OCI-LY3 (cell line): ENCODE measurements around the gene MUC4.

Experiments used
- H2AFZ ChIP-seq: fragments of 200-600, 300-600 bp; shearing (Covaris generic); 2 replicates; pipeline ENCODE4 v1.6.0; 2014; ENCODE audit warnings: antibody characterized with exemption, low read depth, low read length
- H3K27ac ChIP-seq: fragments of 200-600, 300-600 bp; sonication (generic); 2 replicates; pipeline ENCODE4 v1.5.1; 2014; ENCODE audit warnings: mild to moderate bottlenecking, low read length, moderate library complexity, mixed read lengths
- H3K27me3 ChIP-seq: fragments of 200-600, 300-600 bp; sonication (generic); 2 replicates; pipeline ENCODE4 v1.6.1; 2014; ENCODE audit warnings: low read depth, low read length, mixed read lengths
- H3K36me3 ChIP-seq: fragments of 200-600, 300-600 bp; sonication (generic); replicated peaks from 2 replicates; pipeline ENCODE3; 2014; ENCODE audit warnings: low read depth, low read length, mixed read lengths
- H3K4me1 ChIP-seq: fragments of 300-600, 200-600 bp; sonication (generic); 2 replicates; pipeline ENCODE4 v1.6.1; 2014; ENCODE audit warnings: low read length, mixed read lengths
- H3K4me2 ChIP-seq: fragments of 200-600, 300-600 bp; sonication (generic); 2 replicates; pipeline ENCODE4 v1.6.1; 2014; ENCODE audit warnings: low read length, mixed read lengths
- H3K4me3 ChIP-seq: fragments of 300-600, 200-600 bp; sonication (generic); 2 replicates; pipeline ENCODE4 v1.5.1; 2014; ENCODE audit warnings: antibody characterized with exemption, mild to moderate bottlenecking, low read length, moderate library complexity
- H3K79me2 ChIP-seq: fragments of 300-600, 200-600 bp; shearing (Covaris generic); 2 replicates; pipeline ENCODE4 v1.6.1; 2014; ENCODE audit warnings: mild to moderate bottlenecking, low read length, mixed read lengths
- H3K9ac ChIP-seq: fragments of 300-600, 200-600 bp; shearing (Covaris generic); 2 replicates; pipeline ENCODE4 v1.6.0; 2014; ENCODE audit warnings: mild to moderate bottlenecking, low read length, moderate library complexity
- H3K9me3 ChIP-seq: fragments of 200-600, 300-600 bp; shearing (Covaris generic); 2 replicates; pipeline ENCODE4 v1.6.1; 2014; ENCODE audit warnings: low read length, mixed read lengths; ENCODE audit not compliant: insufficient read depth
- H4K20me1 ChIP-seq: fragments of 200-600, 300-600 bp; sonication (generic); 2 replicates; pipeline ENCODE4 v1.6.1; 2016; ENCODE audit warnings: low read length, mixed read lengths; ENCODE audit not compliant: insufficient read depth
- CTCF ChIP-seq: fragments of 200-600, 300-600 bp; sonication (generic); IDR thresholded peaks from 2 replicates; pipeline ENCODE4 v1.5.1; 2014; ENCODE audit warnings: antibody characterized with exemption, low read length, low read depth
- EZH2phosphoT487 ChIP-seq: fragments of 200-600 bp; shearing (Covaris generic); IDR thresholded peaks from 2 replicates; pipeline ENCODE4 v1.6.1; 2018; ENCODE audit warnings: antibody characterized with exemption, mixed run types, low read depth

MUC4 gene

GRCh38 chr3:195834675-195835583, 23.2 kb upstream of the MUC4 start:
- H3K9ac ChIP-seq = no peak overlapping the region
- no peaks in the 10 kb centered on the region for H3K36me3 ChIP-seq
- 0 out of 2 replicates have a peak, but pooled peaks cover 4% of the 10 kb centered on the region for H3K27me3 ChIP-seq
- H2AFZ ChIP-seq = no peak overlapping the region
- no peaks in the 10 kb centered on the region for H3K9me3 ChIP-seq
- no peaks in the 10 kb centered on the region for H3K79me2 ChIP-seq
- no peak overlapping the region for H3K4me2 ChIP-seq
- TF ChIP-seq CTCF = no peak
- no peak for TF ChIP-seq EZH2phosphoT487
- peaks cover 11% of the 10 kb centered on the region for H3K4me1 ChIP-seq
- no peak overlapping the region for H3K4me3 ChIP-seq
- H4K20me1 ChIP-seq = no peaks in the 10 kb centered on the region
- H3K27ac ChIP-seq = no peak overlapping the region

GRCh38 chr3:195829897-195830254, 18.1 kb upstream of the MUC4 start:
- Histone ChIP-seq H3K4me2 (no peak overlapping the region), H2AFZ (no peak overlapping the region), H3K79me2 (no peaks in the 10 kb centered on the region), H3K27ac (no peak overlapping the region), H4K20me1 (no peaks in the 10 kb centered on the region), H3K4me1 (no peaks in the 10 kb centered on the region), H3K9ac (no peak overlapping the region), H3K36me3 (no peaks in the 10 kb centered on the region), H3K4me3 (no peak overlapping the region), H3K27me3 (no peaks in the 10 kb centered on the region), H3K9me3 (no peaks in the 10 kb centered on the region)
- TF ChIP-seq EZH2phosphoT487 (no peak), CTCF (no peak)

GRCh38 chr3:195828762-195829161, 17.0 kb upstream of the MUC4 start:
- no peak overlapping the region for H2AFZ ChIP-seq
- no peak overlapping the region for H3K27ac ChIP-seq
- no peaks in the 10 kb centered on the region for H3K9me3 ChIP-seq
- H3K27me3 ChIP-seq = no peaks in the 10 kb centered on the region
- TF ChIP-seq EZH2phosphoT487 (no peak), CTCF (no peak)
- H3K9ac ChIP-seq = no peak overlapping the region
- no peak overlapping the region for H3K4me2 ChIP-seq
- H4K20me1 ChIP-seq = no peaks in the 10 kb centered on the region
- no peaks in the 10 kb centered on the region for H3K36me3 ChIP-seq
- H3K4me1 ChIP-seq = no peaks in the 10 kb centered on the region
- no peak overlapping the region for H3K4me3 ChIP-seq
- no peaks in the 10 kb centered on the region for H3K79me2 ChIP-seq

- Histone ChIP-seq H3K9ac (no peak overlapping the region), H3K27ac (no peak overlapping the region), H3K27me3 (no peaks in the 10 kb centered on the region), H3K36me3 (no peaks in the 10 kb centered on the region), H4K20me1 (no peaks in the 10 kb centered on the region), H3K4me1 (no peaks in the 10 kb centered on the region), H3K4me3 (no peak overlapping the region), H3K79me2 (no peaks in the 10 kb centered on the region), H2AFZ (no peak overlapping the region), H3K9me3 (no peaks in the 10 kb centered on the region), H3K4me2 (no peak overlapping the region)
- TF ChIP-seq EZH2phosphoT487 (no peak), CTCF (no peak)
Measured at GRCh38 chr3:195825857-195826804, 14.4 kb upstream of the MUC4 start.
